RWPE2 (cell line): ENCODE data around the gene XPNPEP1.

Experiments used
- ATAC-seq: fragments of 200-7000 bp; cut with Tn5 transposase; 3 replicates; pipeline ENCODE4 v1.9.1; 2021; ENCODE audit warnings: low read depth
- DNase-seq: peaks from one replicate; pipeline ENCODE4 v3.0.0-alpha.2; 2020; ENCODE audit warnings: low spot score
- H3K27ac ChIP-seq: fragments of 450-650 bp; 2 replicates; pipeline ENCODE4 v1.5.1; 2017; ENCODE audit warnings: mild to moderate bottlenecking; ENCODE audit not compliant: poor library complexity, severe bottlenecking
- H3K27me3 ChIP-seq: fragments of 250-450 bp; sonication (Bioruptor Pico); 2 replicates; pipeline ENCODE4 v1.5.1; 2021; ENCODE audit warnings: mild to moderate bottlenecking, moderate library complexity; ENCODE audit not compliant: insufficient read depth, poor library complexity, severe bottlenecking
- H3K36me3 ChIP-seq: fragments of 250-450 bp; sonication (Bioruptor Pico); 2 replicates; pipeline ENCODE4 v1.5.1; 2020; ENCODE audit warnings: low read depth, mild to moderate bottlenecking, moderate library complexity
- H3K4me1 ChIP-seq: fragments of 250-450 bp; sonication (Bioruptor Pico); 2 replicates; pipeline ENCODE4 v1.5.1; 2021; ENCODE audit warnings: mild to moderate bottlenecking, moderate library complexity; ENCODE audit not compliant: insufficient read depth, poor library complexity, severe bottlenecking
- H3K4me3 ChIP-seq: fragments of 250-450 bp; sonication (Bioruptor Pico); 2 replicates; pipeline ENCODE4 v1.5.1; 2021; ENCODE audit warnings: mild to moderate bottlenecking, moderate library complexity; ENCODE audit not compliant: severe bottlenecking
- H3K9me3 ChIP-seq: fragments of 250-450 bp; sonication (Bioruptor Pico); 2 replicates; pipeline ENCODE4 v1.5.1; 2021; ENCODE audit warnings: mild to moderate bottlenecking, moderate library complexity; ENCODE audit not compliant: severe bottlenecking
- CTCF ChIP-seq: fragments of 450-650 bp; IDR thresholded peaks from one replicate; pipeline ENCODE4 v1.5.1; 2017; ENCODE audit warnings: mild to moderate bottlenecking, moderate library complexity; ENCODE audit not compliant: poor library complexity, severe bottlenecking

XPNPEP1 gene

GRCh38 chr10:109922976-109923921 is at the start of gene XPNPEP1:
Gene XPNPEP1, minus strand, starts transcription at chr10:109923511. Its CDS starts 78 bp downstream, at chr10:109923433.
- Histone ChIP-seq H3K9me3 (no peaks in the 10 kb centered on the region), H3K27ac (peak within 1 kb of the TSS; percentile 61), H3K4me1 (peaks cover 9% of the 10 kb centered on the region), H3K36me3 (no peaks in the 10 kb centered on the region; the same call in 1 of the 2 replicates), H3K27me3 (no peaks in the 10 kb centered on the region), H3K4me3 (peak within 1 kb of the TSS; percentile 83)
- no peak for TF ChIP-seq CTCF
- DNase-seq: peak; percentile 87
- ATAC-seq: peak; percentile 88

- Histone ChIP-seq H3K4me3 (no peak overlapping the region), H3K36me3 (no peaks in the 10 kb centered on the region), H3K27ac (no peak overlapping the region), H3K9me3 (no peaks in the 10 kb centered on the region), H3K4me1 (peaks cover under 1% of the 10 kb centered on the region), H3K27me3 (peaks cover 2% of the 10 kb centered on the region)
- ATAC-seq: no peak
- no peak for TF ChIP-seq CTCF
- no peak for DNase-seq
These were observed 49.2 kb upstream of the XPNPEP1 start for GRCh38 chr10:109972372-109973001.

DNA sequence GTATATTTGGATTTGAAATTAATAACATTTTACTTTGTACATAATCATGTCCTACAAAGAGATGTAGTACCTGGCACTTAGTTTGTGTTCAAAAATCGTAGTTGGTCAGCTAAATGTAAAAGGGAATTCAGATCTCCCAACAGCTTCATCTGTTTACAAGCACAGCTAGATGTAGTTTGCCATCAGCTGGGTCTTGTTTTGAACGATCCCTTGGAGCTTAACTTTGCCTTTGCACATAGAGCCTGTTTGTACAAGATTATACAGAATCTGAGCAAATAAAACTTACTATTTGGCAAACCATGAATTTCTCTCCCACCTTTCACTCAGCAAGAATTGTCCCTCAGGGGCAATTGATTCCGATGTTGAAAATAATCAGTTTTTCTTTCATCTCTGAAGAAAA is 48.3 kb upstream of the XPNPEP1 start:
- no peak for ATAC-seq
- Histone ChIP-seq H3K27ac (no peak overlapping the region), H3K9me3 (no peaks in the 10 kb centered on the region), H3K4me1 (peaks cover 2% of the 10 kb centered on the region), H3K27me3 (peaks cover 2% of the 10 kb centered on the region), H3K36me3 (no peaks in the 10 kb centered on the region), H3K4me3 (no peak overlapping the region)
- no peak for DNase-seq
- TF ChIP-seq CTCF: no peak

DNA sequence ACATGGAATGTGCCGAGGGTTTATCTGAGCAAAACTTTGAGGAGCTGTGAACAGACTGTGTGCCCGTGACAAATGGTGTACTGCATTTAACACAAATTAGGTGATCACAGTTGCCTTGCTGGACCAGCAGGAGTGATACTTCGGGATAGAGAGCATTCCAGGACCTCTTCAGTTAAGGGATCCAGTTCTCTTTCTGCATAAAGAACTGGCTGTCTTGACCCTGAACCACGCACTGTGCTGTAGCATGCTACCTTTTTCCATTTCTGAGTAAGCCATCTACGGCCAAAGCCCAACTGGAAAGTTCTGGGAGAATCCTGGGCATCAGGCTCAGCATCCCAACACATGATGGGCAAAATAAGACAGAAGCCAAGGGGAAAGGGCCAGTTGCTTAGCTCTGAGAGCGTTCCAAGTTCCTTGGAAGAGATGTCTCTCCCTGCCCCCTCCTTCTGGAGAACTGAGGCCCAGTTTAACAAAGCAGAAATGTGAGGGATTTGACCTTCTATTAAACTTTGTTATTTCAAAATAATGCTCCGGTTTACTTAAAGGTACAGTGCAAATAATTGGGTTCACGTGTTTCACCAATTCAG is 46.5 kb upstream of the XPNPEP1 start:
- Histone ChIP-seq H3K4me3 (no peak overlapping the region), H3K4me1 (peaks cover 2% of the 10 kb centered on the region)
- ATAC-seq: no peak

More for the DNA sequence above, 46.5 kb upstream of the XPNPEP1 start:
- Histone ChIP-seq H3K36me3 (no peaks in the 10 kb centered on the region), H3K27ac (no peak overlapping the region), H3K27me3 (peaks cover 2% of the 10 kb centered on the region), H3K9me3 (no peaks in the 10 kb centered on the region)
- no peak for TF ChIP-seq CTCF
- no peak for DNase-seq
